Glutamatergic neuron (in vitro differentiated cells): ENCODE measurements around the gene LRP8. TPM values are rescaled to one million over a fixed set of nuclear protein-coding genes. Genes with fewer than 3 reads are reported as not detected.

Experiments used
- DNase-seq: peaks from one replicate; pipeline ENCODE4 v3.0.0; 2022
- H3K27ac Mint-ChIP-seq: one replicate; pipeline ENCODE4 v1.8.0; 2020; ENCODE audit warnings: mild to moderate bottlenecking, mixed read lengths, inconsistent platforms; ENCODE audit not compliant: unreplicated experiment
- H3K27me3 Mint-ChIP-seq: one replicate; pipeline ENCODE4 v1.8.0; 2020; ENCODE audit warnings: mild to moderate bottlenecking, moderate library complexity, mixed read lengths, inconsistent platforms; ENCODE audit not compliant: unreplicated experiment
- H3K36me3 Mint-ChIP-seq: one replicate; pipeline ENCODE4 v1.8.0; 2020; ENCODE audit warnings: mild to moderate bottlenecking, mixed read lengths, inconsistent platforms; ENCODE audit not compliant: unreplicated experiment
- H3K4me1 Mint-ChIP-seq: one replicate; pipeline ENCODE4 v1.8.0; 2020; ENCODE audit warnings: mild to moderate bottlenecking, low read depth, mixed read lengths, inconsistent platforms; ENCODE audit not compliant: unreplicated experiment
- H3K4me3 Mint-ChIP-seq: one replicate; pipeline ENCODE4 v1.8.0; 2020; ENCODE audit warnings: mild to moderate bottlenecking, mixed read lengths, inconsistent platforms; ENCODE audit not compliant: unreplicated experiment
- H3K9me3 Mint-ChIP-seq: one replicate; pipeline ENCODE4 v1.8.0; 2020; ENCODE audit warnings: mild to moderate bottlenecking, moderate library complexity, mixed read lengths, inconsistent platforms; ENCODE audit not compliant: unreplicated experiment
- total RNA-seq: library from RNA; stranded (reverse); fragmentation: NEBNext Ultra II Directional; extraction: Animal tissue kit (Norgen Biotek cat#: 25700); gene quantifications from one replicate; pipeline ENCODE4 v1.2.1, GENCODE V29; 2021; ENCODE audit not compliant: unreplicated experiment
- TF ChIP-seq, protein P1 (sequence below): fragments of 200-600 bp; sonication (generic); IDR thresholded peaks from one replicate; pipeline ENCODE4 v1.5.0; 2021; ENCODE audit not compliant: partially characterized antibody, unreplicated experiment

Gene LRP8
- total RNA-seq, 1 donor from 2014 or later, result 57.9 TPM

- TF ChIP-seq, protein P1, sequence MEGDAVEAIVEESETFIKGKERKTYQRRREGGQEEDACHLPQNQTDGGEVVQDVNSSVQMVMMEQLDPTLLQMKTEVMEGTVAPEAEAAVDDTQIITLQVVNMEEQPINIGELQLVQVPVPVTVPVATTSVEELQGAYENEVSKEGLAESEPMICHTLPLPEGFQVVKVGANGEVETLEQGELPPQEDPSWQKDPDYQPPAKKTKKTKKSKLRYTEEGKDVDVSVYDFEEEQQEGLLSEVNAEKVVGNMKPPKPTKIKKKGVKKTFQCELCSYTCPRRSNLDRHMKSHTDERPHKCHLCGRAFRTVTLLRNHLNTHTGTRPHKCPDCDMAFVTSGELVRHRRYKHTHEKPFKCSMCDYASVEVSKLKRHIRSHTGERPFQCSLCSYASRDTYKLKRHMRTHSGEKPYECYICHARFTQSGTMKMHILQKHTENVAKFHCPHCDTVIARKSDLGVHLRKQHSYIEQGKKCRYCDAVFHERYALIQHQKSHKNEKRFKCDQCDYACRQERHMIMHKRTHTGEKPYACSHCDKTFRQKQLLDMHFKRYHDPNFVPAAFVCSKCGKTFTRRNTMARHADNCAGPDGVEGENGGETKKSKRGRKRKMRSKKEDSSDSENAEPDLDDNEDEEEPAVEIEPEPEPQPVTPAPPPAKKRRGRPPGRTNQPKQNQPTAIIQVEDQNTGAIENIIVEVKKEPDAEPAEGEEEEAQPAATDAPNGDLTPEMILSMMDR, result no peak
- H3K27me3 Mint-ChIP-seq, result peaks cover 13% of the 10 kb centered on the region
- H3K4me1 Mint-ChIP-seq, result peaks cover 6% of the 10 kb centered on the region
- no peak overlapping the region for H3K4me3 Mint-ChIP-seq
- DNase-seq, result no peak
- H3K36me3 Mint-ChIP-seq, result peaks cover under 1% of the 10 kb centered on the region
- peaks cover 6% of the 10 kb centered on the region for H3K9me3 Mint-ChIP-seq
- no peak overlapping the region for H3K27ac Mint-ChIP-seq
Observed at GRCh38 chr1:53242381-53242780, 85.5 kb downstream of the LRP8 start.

DNA sequence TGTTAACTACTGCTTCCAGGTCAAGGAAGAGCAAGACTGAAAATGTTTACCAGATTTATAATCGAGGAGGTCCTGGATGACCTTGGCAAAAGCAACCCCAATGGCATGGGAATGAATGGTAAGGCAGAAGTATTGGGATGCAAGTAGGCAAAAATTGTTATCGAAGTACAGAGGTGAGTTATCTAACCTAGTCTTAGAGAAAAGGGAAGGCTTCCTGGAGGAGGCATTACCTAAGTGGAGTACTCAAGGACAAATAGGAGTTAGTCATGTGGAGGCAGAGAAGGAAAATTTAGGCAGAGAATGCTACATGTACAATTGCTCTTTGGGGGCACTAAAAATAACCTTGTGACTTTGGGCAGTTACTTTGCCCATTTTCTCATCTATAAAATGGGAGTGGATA lies 86.0 kb downstream of the LRP8 start:
- TF ChIP-seq, protein P1, result no peak
- Mint-ChIP-seq H3K4me3 (no peak overlapping the region), H3K36me3 (no peaks in the 10 kb centered on the region), H3K27me3 (peaks cover 13% of the 10 kb centered on the region), H3K4me1 (peaks cover 6% of the 10 kb centered on the region), H3K27ac (no peak overlapping the region), H3K9me3 (peaks cover 6% of the 10 kb centered on the region)
- no peak for DNase-seq

- Mint-ChIP-seq H3K4me1 (peaks cover 9% of the 10 kb centered on the region), H3K27me3 (peaks cover 13% of the 10 kb centered on the region), H3K4me3 (peak within 1 kb of the TSS; percentile 94), H3K36me3 (no peaks in the 10 kb centered on the region), H3K27ac (peak within 1 kb of the TSS; percentile 88), H3K9me3 (peaks cover 3% of the 10 kb centered on the region)
- TF ChIP-seq, protein P1, result no peak
- DNase-seq, result peak; percentile 97
Observed at GRCh38 chr1:53238197-53239155, 89.4 kb downstream of the LRP8 start, which contains the start of gene MAGOH. MAGOH (minus strand) TSS chr1:53238518; CDS start chr1:53238448, 70 bp downstream.

DNA sequence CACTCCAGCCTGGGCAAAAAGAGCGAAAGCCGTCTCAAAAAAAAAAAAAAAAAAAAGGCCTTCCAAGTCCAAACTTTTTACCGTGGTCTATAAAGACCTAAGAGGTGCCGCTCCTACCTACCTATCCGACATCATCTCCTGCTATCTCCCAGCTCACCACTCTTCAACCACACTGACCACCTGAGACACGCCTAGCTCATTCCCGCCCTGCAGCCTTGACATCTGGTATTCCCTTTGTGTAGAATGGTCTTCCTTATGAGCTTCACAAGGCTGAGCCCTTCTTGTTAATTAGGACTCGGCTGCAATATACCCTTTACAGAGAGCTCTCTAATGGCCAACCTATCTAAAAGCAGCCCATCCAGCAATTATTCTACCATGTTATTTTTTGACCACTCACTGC lies 90.2 kb downstream of the LRP8 start:
- peaks cover 13% of the 10 kb centered on the region for H3K27me3 Mint-ChIP-seq
- peaks cover 9% of the 10 kb centered on the region for H3K4me1 Mint-ChIP-seq
- H3K4me3 Mint-ChIP-seq, result peak overlapping the region; percentile 94
- TF ChIP-seq, protein P1, result no peak
- H3K36me3 Mint-ChIP-seq, result no peaks in the 10 kb centered on the region
- peak overlapping the region; percentile 88 for H3K27ac Mint-ChIP-seq
- H3K9me3 Mint-ChIP-seq, result peaks cover 3% of the 10 kb centered on the region
- no peak for DNase-seq

GRCh38 chr1:53220962-53221286 lies 106.9 kb downstream of the LRP8 start:
- DNase-seq, result no peak
- Mint-ChIP-seq H3K4me3 (peak overlapping the region; percentile 88), H3K4me1 (peaks cover 4% of the 10 kb centered on the region), H3K36me3 (no peaks in the 10 kb centered on the region), H3K9me3 (no peaks in the 10 kb centered on the region), H3K27me3 (peaks cover 3% of the 10 kb centered on the region), H3K27ac (peak overlapping the region; percentile 90)
- TF ChIP-seq, protein P1, result no peak
